Caco-2 (cell line): ENCODE data around the gene ZNF785. TPM values are rescaled to one million over a fixed set of nuclear protein-coding genes. Genes with fewer than 3 reads are reported as not detected.

Source experiments
- BruUV-seq: library from RNA; stranded (reverse); fragments of 400-500 nt; replicated peaks from 2 replicates; lab custom pipeline; 2021; lab: Mats Ljungman, UMichigan
- CTCF ChIA-PET: fragments of 300-600 bp; sonication (Branson Sonifier 250); formaldehyde crosslinking; loops from one replicate; lab custom pipeline; 2022; ENCODE audit warnings: antibody characterized with exemption; lab: Charles Lee
- POLR2A ChIA-PET: fragments of 300-600 bp; sonication (Branson Sonifier 250); formaldehyde crosslinking; loops from one replicate; lab custom pipeline; 2022; ENCODE audit warnings: antibody characterized with exemption; lab: Charles Lee
- DNase-seq, 2 experiments: peaks; one replicate each; pipeline versions ENCODE4 v3.0.0 to v3.0.0-alpha.2; 2020 to 2022
- H3K27me3 ChIP-seq: replicated peaks from 2 replicates; pipeline ENCODE4 v1.6.0; 2011; ENCODE audit warnings: low read length; ENCODE audit not compliant: control insufficient read depth, insufficient read depth
- H3K36me3 ChIP-seq: 2 replicates; pipeline ENCODE4 v1.5.1; 2011; ENCODE audit warnings: low read length; ENCODE audit not compliant: control insufficient read depth, insufficient read depth
- H3K4me1 ChIP-seq: fragments of 250-450 bp; sonication (Bioruptor Pico); 2 replicates; pipeline ENCODE4 v1.5.1; 2020; ENCODE audit warnings: mild to moderate bottlenecking
- H3K4me3 ChIP-seq: 2 replicates; pipeline ENCODE4 v1.5.1; 2011; ENCODE audit warnings: low read depth, mild to moderate bottlenecking, control low read depth, low read length
- H3K9me3 ChIP-seq: fragments of 250-450 bp; sonication (Bioruptor Pico); 2 replicates; pipeline ENCODE4 v1.5.1; 2020; ENCODE audit warnings: mild to moderate bottlenecking, moderate library complexity
- H3K27ac Mint-ChIP-seq: one replicate; pipeline ENCODE4 v1.8.0; 2022; ENCODE audit warnings: mixed read lengths; ENCODE audit not compliant: unreplicated experiment
- H3K27me3 Mint-ChIP-seq: one replicate; pipeline ENCODE4 v1.8.0; 2022; ENCODE audit warnings: mixed read lengths; ENCODE audit not compliant: insufficient read depth, unreplicated experiment
- H3K36me3 Mint-ChIP-seq: one replicate; pipeline ENCODE4 v1.8.0; 2022; ENCODE audit warnings: mild to moderate bottlenecking, mixed read lengths; ENCODE audit not compliant: insufficient read depth, unreplicated experiment
- H3K4me1 Mint-ChIP-seq: one replicate; pipeline ENCODE4 v1.8.0; 2022; ENCODE audit warnings: low read depth, mixed read lengths; ENCODE audit not compliant: unreplicated experiment
- H3K4me3 Mint-ChIP-seq: one replicate; pipeline ENCODE4 v1.8.0; 2022; ENCODE audit warnings: mild to moderate bottlenecking, moderate library complexity, mixed read lengths; ENCODE audit not compliant: unreplicated experiment
- H3K9me3 Mint-ChIP-seq: one replicate; pipeline ENCODE4 v1.8.0; 2022; ENCODE audit warnings: mixed read lengths; ENCODE audit not compliant: unreplicated experiment
- CTCF ChIP-seq, 2 experiments: fragments of 200-600 bp in 1 of 2; IDR thresholded peaks; 1 replicate in 1 of 2; 2 replicates in 1 of 2; pipeline versions ENCODE4 v1.5.1 to v1.8.0; 2011 to 2022; ENCODE audit warnings: antibody characterized with exemption in 1 of 2, control low read depth in 1 of 2, inconsistent platforms in 1 of 2, low read depth in 1 of 2, low read length in 1 of 2, mild to moderate bottlenecking in 1 of 2, moderate library complexity in 1 of 2; ENCODE audit not compliant: insufficient read depth in 1 of 2, severe bottlenecking in 1 of 2, unreplicated experiment in 1 of 2
- intact Hi-C: fragments of 100-400 bp; cut with micrococcal nuclease; formaldehyde crosslinking; loops from one replicate; pipeline ENCODE4 v1.10.0; 2022; ENCODE audit not compliant: unreplicated experiment
- total RNA-seq: library from RNA; stranded (reverse); gene quantifications from 2 replicates; pipeline ENCODE4 v1.2.3, GENCODE V29; 2022

Gene ZNF785
- total RNA-seq, 1 experiment from 2014 or later: 13.5 TPM

GRCh38 chr16:30628628-30629540 is 43.4 kb upstream of the ZNF785 start:
- ChIA-PET CTCF (interaction anchor here (0.6 to 3.1 kb wide), 6 partner anchors 16 to 199 kb away, joined by 3 to 20 read pairs (median 4); partner anchors contain the start of genes DCTPP1 and ZNF689), POLR2A (interaction anchor here (1.0 kb wide), 1 partner anchor 94 kb away, joined by 5 read pairs; the partner anchor contains the start of gene ZNF747)
- no TSS peak for BruUV-seq
- no peaks in the 10 kb centered on the region for H3K36me3 ChIP-seq
- Mint-ChIP-seq H3K9me3 (no peaks in the 10 kb centered on the region), H3K27ac (no peak overlapping the region), H3K4me1 (no peaks in the 10 kb centered on the region), H3K27me3 (no peaks in the 10 kb centered on the region), H3K36me3 (peaks cover 2% of the 10 kb centered on the region), H3K4me3 (no peak overlapping the region)
- no peaks in the 10 kb centered on the region for H3K27me3 ChIP-seq
- H3K4me1 ChIP-seq: no peaks in the 10 kb centered on the region
- peak; percentile 81 to 87 for DNase-seq
- intact Hi-C loops: loop anchor here (1.0 to 2.0 kb wide), 3 partner anchors 18 to 199 kb away; partner anchors contain the start of genes DCTPP1, ZNF689 and ZNF747
- no peaks in the 10 kb centered on the region for H3K9me3 ChIP-seq
- H3K4me3 ChIP-seq: no peak overlapping the region
- TF ChIP-seq CTCF (IDR thresholded peaks at IDR 0.05; ENCODE audit: insufficient read depth in 1 of 2, low read depth in 1 of 2, low read length in 1 of 2, severe bottlenecking in 1 of 2, unreplicated experiment in 1 of 2): peak; percentile 76 to 90

GRCh38 chr16:30626236-30626635 is 40.7 kb upstream of the ZNF785 start:
- Histone ChIP-seq H3K27me3 (no peaks in the 10 kb centered on the region), H3K4me3 (no peak overlapping the region), H3K36me3 (no peaks in the 10 kb centered on the region), H3K4me1 (no peaks in the 10 kb centered on the region), H3K9me3 (no peaks in the 10 kb centered on the region)
- BruUV-seq: no TSS peak
- Mint-ChIP-seq H3K36me3 (no peaks in the 10 kb centered on the region), H3K27me3 (no peaks in the 10 kb centered on the region), H3K27ac (no peak overlapping the region), H3K4me3 (no peak overlapping the region), H3K4me1 (no peaks in the 10 kb centered on the region), H3K9me3 (no peaks in the 10 kb centered on the region)
- intact Hi-C loops: no loop called here
- no peak for TF ChIP-seq CTCF (IDR thresholded peaks at IDR 0.05; ENCODE audit: insufficient read depth in 1 of 2, low read depth in 1 of 2, low read length in 1 of 2, severe bottlenecking in 1 of 2, unreplicated experiment in 1 of 2)
- CTCF ChIA-PET: no interaction called here
- no peak for DNase-seq
- POLR2A ChIA-PET: no interaction called here

- Mint-ChIP-seq H3K27ac (no peak overlapping the region), H3K36me3 (no peaks in the 10 kb centered on the region), H3K27me3 (no peaks in the 10 kb centered on the region), H3K4me1 (no peaks in the 10 kb centered on the region), H3K9me3 (peaks cover 9% of the 10 kb centered on the region), H3K4me3 (no peak overlapping the region)
- POLR2A ChIA-PET: no interaction called here
- no peaks in the 10 kb centered on the region for H3K36me3 ChIP-seq
- no peaks in the 10 kb centered on the region for H3K4me1 ChIP-seq
- no peak for DNase-seq
- intact Hi-C loops: no loop called here
- H3K9me3 ChIP-seq: no peaks in the 10 kb centered on the region
- no TSS peak for BruUV-seq
- no peak overlapping the region for H3K4me3 ChIP-seq
- CTCF ChIA-PET: no interaction called here
- no peaks in the 10 kb centered on the region for H3K27me3 ChIP-seq
- TF ChIP-seq CTCF (IDR thresholded peaks at IDR 0.05; ENCODE audit: insufficient read depth in 1 of 2, low read depth in 1 of 2, low read length in 1 of 2, severe bottlenecking in 1 of 2, unreplicated experiment in 1 of 2): no peak
These were observed 38.2 kb upstream of the ZNF785 start for GRCh38 chr16:30623536-30624283.
